ENCODE data around the gene AGBL4.

DNA sequence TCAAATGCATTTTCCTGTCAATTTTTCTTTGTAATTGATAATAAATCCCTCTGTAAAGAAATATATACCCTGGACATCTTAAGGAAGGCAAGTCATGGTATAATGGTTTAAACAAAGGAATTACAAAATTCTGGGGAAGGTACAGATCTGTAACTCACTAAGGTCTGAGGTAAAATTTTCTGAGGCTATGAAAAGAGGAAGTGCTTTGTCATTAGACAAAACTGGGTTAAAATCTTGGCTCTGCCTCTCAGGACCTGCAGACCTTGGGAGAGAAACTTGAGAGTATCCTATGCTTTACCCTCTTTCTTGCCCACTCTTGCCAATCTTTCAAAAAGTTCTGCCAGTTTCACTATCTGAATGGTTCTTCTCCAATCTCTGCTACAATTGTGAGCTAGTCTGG lies 1220.3 kb downstream of the AGBL4 start:
- TF ChIP-seq POLR2AphosphoS5 (IDR thresholded peaks at IDR 0.05; ENCODE audit: borderline replicate concordance, low read depth, low read length) (no peak), EZH2 (IDR thresholded peaks at IDR 0.05) (no peak)

Data from SK-N-MC (cell line).